HepG2 (cell line): Measurements from ENCODE around the gene CCT3. TPM values are rescaled to one million over a fixed set of nuclear protein-coding genes. Genes with fewer than 3 reads are reported as not detected.

ENCODE experiments used
- PRPF4 ChIP-seq: fragments of 200-400 bp; formaldehyde crosslinking; IDR thresholded peaks from 2 replicates; pipeline ENCODE4 v1.6.1; 2016; ENCODE audit warnings: low read length, low read depth; ENCODE audit not compliant: poor library complexity, severe bottlenecking
- ZBTB42 ChIP-seq: sonication (generic); formaldehyde crosslinking; IDR thresholded peaks from 2 replicates; pipeline ENCODE4 v1.5.0; 2020; ENCODE audit warnings: mild to moderate bottlenecking, missing genetic modification reagents
- ZFP62 ChIP-seq: sonication (generic); formaldehyde crosslinking; IDR thresholded peaks from 2 replicates; pipeline ENCODE4 v1.4.0; 2020; ENCODE audit warnings: missing genetic modification reagents
- polyA plus RNA-seq, 8 experiments: library from polyadenylated mRNA; depleted of rRNA in 3 of 8; stranded (reverse) in 7 of 8; unstranded in 1 of 8; fragments of >200 nt; fragmentation: Illumina TruSeq in 4 of 8; extraction: Trizol in 4 of 8; gene quantifications; 2 replicates each; pipeline versions ENCODE4 v1.2.1 to v1.2.3, GENCODE V29; 2011 to 2016; ENCODE audit warnings: low read depth in 4 of 8, missing spikeins in 1 of 8, mixed read lengths in 1 of 8; ENCODE audit not compliant: insufficient read depth in 1 of 8
- total RNA-seq, 5 experiments: library from RNA; depleted of rRNA; stranded (reverse); fragments of >200 nt; fragmentation: Illumina TruSeq; extraction: Trizol; gene quantifications; 2 replicates each; pipeline ENCODE4 v1.2.3, GENCODE V29; 2016; ENCODE audit warnings: low read depth in 1 of 5
- TF ChIP-seq, protein P1 (sequence below): sonication (generic); formaldehyde crosslinking; IDR thresholded peaks from 2 replicates; pipeline ENCODE4 v1.4.0; 2020; ENCODE audit warnings: low read depth, missing genetic modification reagents
- TF ChIP-seq, protein P2 (sequence below): sonication (generic); formaldehyde crosslinking; IDR thresholded peaks from 2 replicates; pipeline ENCODE4 v1.4.0; 2020; ENCODE audit warnings: missing genetic modification reagents
- TF ChIP-seq, protein P3 (sequence below), 2 experiments: fragments of 450-650 bp in 1 of 2; sonication (generic) in 1 of 2; formaldehyde crosslinking in 1 of 2; IDR thresholded peaks; 2 replicates each; pipeline versions ENCODE4 v1.6.1 to v1.8.0; 2016 to 2022; ENCODE audit warnings: antibody characterized with exemption in 1 of 2, mild to moderate bottlenecking in 1 of 2, missing genetic modification reagents in 1 of 2
- TF ChIP-seq, protein P4 (sequence below): sonication (generic); formaldehyde crosslinking; IDR thresholded peaks from 2 replicates; pipeline ENCODE4 v1.8.1; 2023; ENCODE audit warnings: missing genetic modification reagents, inconsistent platforms, borderline replicate concordance

The CCT3 gene
- total and polyA plus RNA-seq, 2 of the 13 experiments (the other 11 are each of a cell fraction or from before 2014, with no cell fraction given) = 319 to 615 TPM

DNA sequence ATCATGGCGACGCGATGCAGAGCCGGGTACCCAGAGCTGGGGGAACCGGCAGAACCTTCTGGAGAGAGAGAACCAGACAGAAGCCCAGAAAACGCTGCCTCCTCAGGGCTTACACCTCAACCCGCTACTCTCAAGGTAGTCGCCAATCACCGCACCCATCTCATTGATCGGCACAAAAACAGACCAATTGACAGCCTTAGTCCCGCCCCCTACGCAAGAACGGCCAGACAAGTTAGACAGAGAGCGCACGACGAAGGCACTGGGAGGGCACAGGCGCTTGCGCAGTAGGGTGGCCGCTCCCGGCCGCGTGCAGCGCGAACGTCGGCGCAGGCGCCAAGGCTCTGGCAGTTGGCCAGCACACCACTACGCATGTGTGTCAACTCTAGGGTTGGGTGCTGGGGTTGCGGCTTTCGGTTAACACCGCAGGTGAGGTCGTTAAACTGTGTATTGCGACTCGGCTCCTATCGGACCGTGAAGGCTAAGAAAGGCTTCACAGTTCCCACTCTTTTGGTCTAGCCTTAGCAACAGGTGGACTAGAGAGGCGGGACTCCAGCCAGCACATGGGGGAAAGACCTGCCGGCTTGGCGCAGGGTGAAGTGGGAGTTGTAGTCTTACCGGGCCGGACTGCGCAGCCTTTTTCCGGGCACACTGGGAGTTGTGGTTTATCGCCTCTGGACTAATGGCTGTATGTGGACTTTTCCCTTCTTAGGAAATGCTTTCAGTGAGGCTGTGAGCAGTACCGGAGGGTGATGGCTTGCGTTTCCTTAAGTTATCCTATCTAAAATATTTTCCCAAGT, at the start of gene CCT3, which contains the start of gene TSACC (continued):
- TF ChIP-seq PRPF4 (no peak), ZBTB42 (CRISPR knock-in tag) (no peak), ZFP62 (no peak)
- TF ChIP-seq, protein P1, sequence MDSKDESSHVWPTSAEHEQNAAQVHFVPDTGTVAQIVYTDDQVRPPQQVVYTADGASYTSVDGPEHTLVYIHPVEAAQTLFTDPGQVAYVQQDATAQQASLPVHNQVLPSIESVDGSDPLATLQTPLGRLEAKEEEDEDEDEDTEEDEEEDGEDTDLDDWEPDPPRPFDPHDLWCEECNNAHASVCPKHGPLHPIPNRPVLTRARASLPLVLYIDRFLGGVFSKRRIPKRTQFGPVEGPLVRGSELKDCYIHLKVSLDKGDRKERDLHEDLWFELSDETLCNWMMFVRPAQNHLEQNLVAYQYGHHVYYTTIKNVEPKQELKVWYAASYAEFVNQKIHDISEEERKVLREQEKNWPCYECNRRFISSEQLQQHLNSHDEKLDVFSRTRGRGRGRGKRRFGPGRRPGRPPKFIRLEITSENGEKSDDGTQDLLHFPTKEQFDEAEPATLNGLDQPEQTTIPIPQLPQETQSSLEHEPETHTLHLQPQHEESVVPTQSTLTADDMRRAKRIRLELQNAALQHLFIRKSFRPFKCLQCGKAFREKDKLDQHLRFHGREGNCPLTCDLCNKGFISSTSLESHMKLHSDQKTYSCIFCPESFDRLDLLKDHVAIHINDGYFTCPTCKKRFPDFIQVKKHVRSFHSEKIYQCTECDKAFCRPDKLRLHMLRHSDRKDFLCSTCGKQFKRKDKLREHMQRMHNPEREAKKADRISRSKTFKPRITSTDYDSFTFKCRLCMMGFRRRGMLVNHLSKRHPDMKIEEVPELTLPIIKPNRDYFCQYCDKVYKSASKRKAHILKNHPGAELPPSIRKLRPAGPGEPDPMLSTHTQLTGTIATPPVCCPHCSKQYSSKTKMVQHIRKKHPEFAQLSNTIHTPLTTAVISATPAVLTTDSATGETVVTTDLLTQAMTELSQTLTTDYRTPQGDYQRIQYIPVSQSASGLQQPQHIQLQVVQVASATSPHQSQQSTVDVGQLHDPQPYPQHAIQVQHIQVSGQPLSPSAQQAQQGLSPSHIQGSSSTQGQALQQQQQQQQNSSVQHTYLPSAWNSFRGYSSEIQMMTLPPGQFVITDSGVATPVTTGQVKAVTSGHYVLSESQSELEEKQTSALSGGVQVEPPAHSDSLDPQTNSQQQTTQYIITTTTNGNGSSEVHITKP (CRISPR knock-in tag) = no peak
- TF ChIP-seq, protein P2, sequence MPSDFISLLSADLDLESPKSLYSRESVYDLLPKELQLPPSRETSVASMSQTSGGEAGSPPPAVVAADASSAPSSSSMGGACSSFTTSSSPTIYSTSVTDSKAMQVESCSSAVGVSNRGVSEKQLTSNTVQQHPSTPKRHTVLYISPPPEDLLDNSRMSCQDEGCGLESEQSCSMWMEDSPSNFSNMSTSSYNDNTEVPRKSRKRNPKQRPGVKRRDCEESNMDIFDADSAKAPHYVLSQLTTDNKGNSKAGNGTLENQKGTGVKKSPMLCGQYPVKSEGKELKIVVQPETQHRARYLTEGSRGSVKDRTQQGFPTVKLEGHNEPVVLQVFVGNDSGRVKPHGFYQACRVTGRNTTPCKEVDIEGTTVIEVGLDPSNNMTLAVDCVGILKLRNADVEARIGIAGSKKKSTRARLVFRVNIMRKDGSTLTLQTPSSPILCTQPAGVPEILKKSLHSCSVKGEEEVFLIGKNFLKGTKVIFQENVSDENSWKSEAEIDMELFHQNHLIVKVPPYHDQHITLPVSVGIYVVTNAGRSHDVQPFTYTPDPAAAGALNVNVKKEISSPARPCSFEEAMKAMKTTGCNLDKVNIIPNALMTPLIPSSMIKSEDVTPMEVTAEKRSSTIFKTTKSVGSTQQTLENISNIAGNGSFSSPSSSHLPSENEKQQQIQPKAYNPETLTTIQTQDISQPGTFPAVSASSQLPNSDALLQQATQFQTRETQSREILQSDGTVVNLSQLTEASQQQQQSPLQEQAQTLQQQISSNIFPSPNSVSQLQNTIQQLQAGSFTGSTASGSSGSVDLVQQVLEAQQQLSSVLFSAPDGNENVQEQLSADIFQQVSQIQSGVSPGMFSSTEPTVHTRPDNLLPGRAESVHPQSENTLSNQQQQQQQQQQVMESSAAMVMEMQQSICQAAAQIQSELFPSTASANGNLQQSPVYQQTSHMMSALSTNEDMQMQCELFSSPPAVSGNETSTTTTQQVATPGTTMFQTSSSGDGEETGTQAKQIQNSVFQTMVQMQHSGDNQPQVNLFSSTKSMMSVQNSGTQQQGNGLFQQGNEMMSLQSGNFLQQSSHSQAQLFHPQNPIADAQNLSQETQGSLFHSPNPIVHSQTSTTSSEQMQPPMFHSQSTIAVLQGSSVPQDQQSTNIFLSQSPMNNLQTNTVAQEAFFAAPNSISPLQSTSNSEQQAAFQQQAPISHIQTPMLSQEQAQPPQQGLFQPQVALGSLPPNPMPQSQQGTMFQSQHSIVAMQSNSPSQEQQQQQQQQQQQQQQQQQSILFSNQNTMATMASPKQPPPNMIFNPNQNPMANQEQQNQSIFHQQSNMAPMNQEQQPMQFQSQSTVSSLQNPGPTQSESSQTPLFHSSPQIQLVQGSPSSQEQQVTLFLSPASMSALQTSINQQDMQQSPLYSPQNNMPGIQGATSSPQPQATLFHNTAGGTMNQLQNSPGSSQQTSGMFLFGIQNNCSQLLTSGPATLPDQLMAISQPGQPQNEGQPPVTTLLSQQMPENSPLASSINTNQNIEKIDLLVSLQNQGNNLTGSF (CRISPR knock-in tag) = no peak; the same call in 1 of the 2 replicates
- TF ChIP-seq, protein P3, sequence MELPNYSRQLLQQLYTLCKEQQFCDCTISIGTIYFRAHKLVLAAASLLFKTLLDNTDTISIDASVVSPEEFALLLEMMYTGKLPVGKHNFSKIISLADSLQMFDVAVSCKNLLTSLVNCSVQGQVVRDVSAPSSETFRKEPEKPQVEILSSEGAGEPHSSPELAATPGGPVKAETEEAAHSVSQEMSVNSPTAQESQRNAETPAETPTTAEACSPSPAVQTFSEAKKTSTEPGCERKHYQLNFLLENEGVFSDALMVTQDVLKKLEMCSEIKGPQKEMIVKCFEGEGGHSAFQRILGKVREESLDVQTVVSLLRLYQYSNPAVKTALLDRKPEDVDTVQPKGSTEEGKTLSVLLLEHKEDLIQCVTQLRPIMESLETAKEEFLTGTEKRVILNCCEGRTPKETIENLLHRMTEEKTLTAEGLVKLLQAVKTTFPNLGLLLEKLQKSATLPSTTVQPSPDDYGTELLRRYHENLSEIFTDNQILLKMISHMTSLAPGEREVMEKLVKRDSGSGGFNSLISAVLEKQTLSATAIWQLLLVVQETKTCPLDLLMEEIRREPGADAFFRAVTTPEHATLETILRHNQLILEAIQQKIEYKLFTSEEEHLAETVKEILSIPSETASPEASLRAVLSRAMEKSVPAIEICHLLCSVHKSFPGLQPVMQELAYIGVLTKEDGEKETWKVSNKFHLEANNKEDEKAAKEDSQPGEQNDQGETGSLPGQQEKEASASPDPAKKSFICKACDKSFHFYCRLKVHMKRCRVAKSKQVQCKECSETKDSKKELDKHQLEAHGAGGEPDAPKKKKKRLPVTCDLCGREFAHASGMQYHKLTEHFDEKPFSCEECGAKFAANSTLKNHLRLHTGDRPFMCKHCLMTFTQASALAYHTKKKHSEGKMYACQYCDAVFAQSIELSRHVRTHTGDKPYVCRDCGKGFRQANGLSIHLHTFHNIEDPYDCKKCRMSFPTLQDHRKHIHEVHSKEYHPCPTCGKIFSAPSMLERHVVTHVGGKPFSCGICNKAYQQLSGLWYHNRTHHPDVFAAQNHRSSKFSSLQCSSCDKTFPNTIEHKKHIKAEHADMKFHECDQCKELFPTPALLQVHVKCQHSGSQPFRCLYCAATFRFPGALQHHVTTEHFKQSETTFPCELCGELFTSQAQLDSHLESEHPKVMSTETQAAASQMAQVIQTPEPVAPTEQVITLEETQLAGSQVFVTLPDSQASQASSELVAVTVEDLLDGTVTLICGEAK (IDR thresholded peaks at IDR 0.05) = no peak
- TF ChIP-seq, protein P3 (CRISPR knock-in tag; IDR thresholded peaks at IDR 0.05) = peak; percentile 64; the same call in 1 of the 2 replicates
- TF ChIP-seq, protein P4, sequence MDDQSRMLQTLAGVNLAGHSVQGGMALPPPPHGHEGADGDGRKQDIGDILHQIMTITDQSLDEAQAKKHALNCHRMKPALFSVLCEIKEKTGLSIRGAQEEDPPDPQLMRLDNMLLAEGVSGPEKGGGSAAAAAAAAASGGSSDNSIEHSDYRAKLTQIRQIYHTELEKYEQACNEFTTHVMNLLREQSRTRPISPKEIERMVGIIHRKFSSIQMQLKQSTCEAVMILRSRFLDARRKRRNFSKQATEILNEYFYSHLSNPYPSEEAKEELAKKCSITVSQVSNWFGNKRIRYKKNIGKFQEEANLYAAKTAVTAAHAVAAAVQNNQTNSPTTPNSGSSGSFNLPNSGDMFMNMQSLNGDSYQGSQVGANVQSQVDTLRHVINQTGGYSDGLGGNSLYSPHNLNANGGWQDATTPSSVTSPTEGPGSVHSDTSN (CRISPR knock-in tag) = peak; percentile 70; the same call in 1 of the 2 replicates
